ENCODE data around the gene RSPH3.

Gene RSPH3

GRCh38 chr6:158926414-158926813 lies 73.6 kb downstream of the RSPH3 start:
- no peak for DNase-seq

GRCh38 chr6:158924499-158925455 lies 75.2 kb downstream of the RSPH3 start:
- DNase-seq: no peak

- no peak for DNase-seq
Measured at GRCh38 chr6:158923805-158924498, 76.0 kb downstream of the RSPH3 start.

Measured in stimulated activated CD4-positive, alpha-beta T cell treated with anti-CD3 and anti-CD28 coated beads, Interleukin-15, amount 100 ng/mL, for 24 hours (primary cell).